Measurements from ENCODE around the gene ADCY1. TPM values are rescaled to one million over a fixed set of nuclear protein-coding genes. Genes with fewer than 3 reads are reported as not detected.

ADCY1 gene
- total RNA-seq, 6 experiments from 2014 or later = 0.20 TPM; not detected in 5

GRCh38 chr7:45601094-45601493 is 26.9 kb downstream of the ADCY1 start:
- H3K4me3 Mint-ChIP-seq = no peak overlapping the region
- no peaks in the 10 kb centered on the region for H3K4me1 Mint-ChIP-seq (ENCODE audit: low read depth)
- no peak overlapping the region for H3K27ac Mint-ChIP-seq
- H3K9me3 Mint-ChIP-seq = no peaks in the 10 kb centered on the region
- no peak for TF ChIP-seq CTCF (IDR thresholded peaks at IDR 0.05)
- no peaks in the 10 kb centered on the region for H3K36me3 Mint-ChIP-seq (ENCODE audit: low read depth)
- no peak for DNase-seq
- H3K27me3 Mint-ChIP-seq (ENCODE audit: insufficient read depth) = peaks cover 18% of the 10 kb centered on the region

GRCh38 chr7:45601816-45602540 is 27.8 kb downstream of the ADCY1 start:
- Mint-ChIP-seq H3K36me3 (ENCODE audit: low read depth) (no peaks in the 10 kb centered on the region), H3K9me3 (no peaks in the 10 kb centered on the region), H3K4me1 (ENCODE audit: low read depth) (no peaks in the 10 kb centered on the region), H3K27me3 (ENCODE audit: insufficient read depth) (peaks cover 12% of the 10 kb centered on the region), H3K27ac (no peak overlapping the region), H3K4me3 (no peak overlapping the region)
- TF ChIP-seq CTCF (IDR thresholded peaks at IDR 0.05) = no peak
- no peak for DNase-seq

- Mint-ChIP-seq H3K4me1 (ENCODE audit: low read depth) (no peaks in the 10 kb centered on the region), H3K27ac (no peak overlapping the region), H3K36me3 (ENCODE audit: low read depth) (no peaks in the 10 kb centered on the region), H3K27me3 (ENCODE audit: insufficient read depth) (peaks cover under 1% of the 10 kb centered on the region), H3K9me3 (no peaks in the 10 kb centered on the region), H3K4me3 (no peak overlapping the region)
- DNase-seq = no peak
- no peak for TF ChIP-seq CTCF (IDR thresholded peaks at IDR 0.05)
Observed at GRCh38 chr7:45606050-45606449, 31.9 kb downstream of the ADCY1 start.

- no peak for DNase-seq
- H3K27me3 Mint-ChIP-seq (ENCODE audit: insufficient read depth) = peaks cover 2% of the 10 kb centered on the region; the same call in 1 of the 2 replicates
- no peaks in the 10 kb centered on the region for H3K4me1 Mint-ChIP-seq (ENCODE audit: low read depth)
- no peak for TF ChIP-seq CTCF (IDR thresholded peaks at IDR 0.05)
- no peak overlapping the region for H3K27ac Mint-ChIP-seq
- no peaks in the 10 kb centered on the region for H3K9me3 Mint-ChIP-seq
- no peak overlapping the region for H3K4me3 Mint-ChIP-seq
- no peaks in the 10 kb centered on the region for H3K36me3 Mint-ChIP-seq (ENCODE audit: low read depth)
Observed at GRCh38 chr7:45606931-45607330, 32.8 kb downstream of the ADCY1 start.

- H3K27ac Mint-ChIP-seq = no peak overlapping the region
- H3K4me1 Mint-ChIP-seq (ENCODE audit: low read depth) = no peaks in the 10 kb centered on the region
- H3K4me3 Mint-ChIP-seq = no peak overlapping the region
Observed at GRCh38 chr7:45609180-45609579, 35.0 kb downstream of the ADCY1 start.

More at GRCh38 chr7:45609180-45609579, 35.0 kb downstream of the ADCY1 start:
- TF ChIP-seq CTCF (IDR thresholded peaks at IDR 0.05) = no peak
- H3K9me3 Mint-ChIP-seq = no peaks in the 10 kb centered on the region; the same call in 1 of the 2 replicates
- H3K36me3 Mint-ChIP-seq (ENCODE audit: low read depth) = no peaks in the 10 kb centered on the region
- H3K27me3 Mint-ChIP-seq (ENCODE audit: insufficient read depth) = peaks cover 4% of the 10 kb centered on the region
- no peak for DNase-seq
